ENCODE results near the gene P2RY8. TPM values are rescaled to one million over a fixed set of nuclear protein-coding genes. Genes with fewer than 3 reads are reported as not detected.
"Not testable (repeated sequence)": the region's sequence is repeated elsewhere in the genome, so short reads cannot be mapped to it uniquely, and the experiment has no call there.

The P2RY8 gene
- total RNA-seq, 1 experiment from 2014 or later = not detected

DNA sequence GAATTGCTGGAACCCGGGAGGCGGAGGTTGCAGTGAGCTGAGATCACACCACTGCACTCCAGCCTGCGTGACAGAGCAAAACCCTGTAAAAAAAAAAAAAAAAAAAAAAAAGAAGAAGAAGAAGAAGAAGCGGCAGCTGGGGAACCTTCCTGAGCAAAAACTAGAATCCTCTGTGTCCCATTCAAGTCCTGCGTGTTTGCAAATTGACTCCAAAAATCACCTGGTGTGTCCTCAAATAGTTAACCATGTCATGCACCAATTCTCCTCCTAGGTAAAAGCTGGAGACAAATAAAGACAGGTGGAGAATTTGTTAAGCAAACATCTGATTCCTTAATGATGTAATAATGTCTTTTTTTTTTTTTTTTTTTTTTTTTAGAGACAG, 52.4 kb downstream of the P2RY8 start:
- no peaks in the 10 kb centered on the region for H3K36me3 ChIP-seq (ENCODE audit: insufficient read depth, low read length, poor library complexity, severe bottlenecking)
- CTCF ChIA-PET = no interaction called here
- no peak overlapping the region for H3K4me3 ChIP-seq (ENCODE audit: low read depth, low read length, poor library complexity, severe bottlenecking)
- intact Hi-C loops (cut with micrococcal nuclease; ENCODE audit: unreplicated experiment) = no loop called here
- H3K27me3 ChIP-seq (replicated peaks; ENCODE audit: insufficient read depth, low read depth, low read length, poor library complexity) = no peaks in the 10 kb centered on the region
- H3K4me1 ChIP-seq (ENCODE audit: insufficient read depth, low read length, poor library complexity, severe bottlenecking) = peaks cover 15% of the 10 kb centered on the region
- H3K27ac ChIP-seq (ENCODE audit: low read depth, low read length, poor library complexity, severe bottlenecking) = no peak overlapping the region
- no peak for DNase-seq (ENCODE audit: low spot score)
- POLR2A ChIA-PET (ENCODE audit: low non-redundant PET) = no interaction called here
- H3K9me3 ChIP-seq (ENCODE audit: low read depth, low read length, poor library complexity, severe bottlenecking) = no peaks in the 10 kb centered on the region
- BruUV-seq (replicated peaks) = no TSS peak
- TF ChIP-seq, protein P1, sequence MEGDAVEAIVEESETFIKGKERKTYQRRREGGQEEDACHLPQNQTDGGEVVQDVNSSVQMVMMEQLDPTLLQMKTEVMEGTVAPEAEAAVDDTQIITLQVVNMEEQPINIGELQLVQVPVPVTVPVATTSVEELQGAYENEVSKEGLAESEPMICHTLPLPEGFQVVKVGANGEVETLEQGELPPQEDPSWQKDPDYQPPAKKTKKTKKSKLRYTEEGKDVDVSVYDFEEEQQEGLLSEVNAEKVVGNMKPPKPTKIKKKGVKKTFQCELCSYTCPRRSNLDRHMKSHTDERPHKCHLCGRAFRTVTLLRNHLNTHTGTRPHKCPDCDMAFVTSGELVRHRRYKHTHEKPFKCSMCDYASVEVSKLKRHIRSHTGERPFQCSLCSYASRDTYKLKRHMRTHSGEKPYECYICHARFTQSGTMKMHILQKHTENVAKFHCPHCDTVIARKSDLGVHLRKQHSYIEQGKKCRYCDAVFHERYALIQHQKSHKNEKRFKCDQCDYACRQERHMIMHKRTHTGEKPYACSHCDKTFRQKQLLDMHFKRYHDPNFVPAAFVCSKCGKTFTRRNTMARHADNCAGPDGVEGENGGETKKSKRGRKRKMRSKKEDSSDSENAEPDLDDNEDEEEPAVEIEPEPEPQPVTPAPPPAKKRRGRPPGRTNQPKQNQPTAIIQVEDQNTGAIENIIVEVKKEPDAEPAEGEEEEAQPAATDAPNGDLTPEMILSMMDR (conservative IDR thresholded peaks at IDR 0.05; ENCODE audit: low read depth, low read length) = no peak
- no peak for TF ChIP-seq EZH2 (IDR thresholded peaks at IDR 0.05; ENCODE audit: borderline replicate concordance, low read depth, low read length, poor library complexity, severe bottlenecking)

DNA sequence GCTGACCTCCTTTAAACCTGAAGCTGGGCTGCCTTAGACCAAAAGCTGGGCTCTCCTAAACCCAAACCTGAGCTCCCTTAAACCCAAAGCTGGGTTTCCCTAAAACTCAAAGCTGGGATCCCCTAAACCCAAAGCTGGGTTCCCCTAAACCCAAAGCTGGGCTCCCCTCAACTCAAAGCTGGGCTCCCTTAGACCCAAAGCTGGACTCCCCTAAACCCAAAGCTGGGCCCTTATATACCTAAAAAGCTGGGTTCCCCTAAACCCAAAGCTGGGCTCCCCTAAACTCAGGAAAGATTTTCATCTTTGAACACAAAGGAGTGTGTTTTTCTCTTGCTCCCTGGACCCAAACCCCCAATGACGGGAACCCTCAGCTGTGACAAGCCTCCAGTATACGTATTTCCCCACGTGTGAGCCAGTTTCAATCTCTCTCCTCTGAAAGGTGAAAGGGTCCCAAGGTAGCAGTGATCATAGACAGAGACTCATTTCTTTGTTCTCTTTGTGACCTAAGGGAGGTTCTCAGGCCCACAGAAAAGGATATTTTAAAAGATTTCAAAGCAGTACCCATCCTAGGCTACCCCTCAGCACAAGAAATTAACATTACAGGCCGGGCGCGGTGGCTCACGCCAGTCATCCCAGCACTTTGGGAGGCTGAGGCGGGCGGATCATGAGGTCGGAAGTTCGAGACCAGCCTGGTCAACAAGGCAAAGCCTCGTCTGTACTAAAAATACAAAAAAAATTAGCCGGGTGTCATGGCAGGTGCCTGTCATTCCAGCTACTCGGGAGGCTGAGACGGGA, 52.9 kb downstream of the P2RY8 start:
- intact Hi-C loops (cut with micrococcal nuclease; ENCODE audit: unreplicated experiment) = no loop called here
- ChIA-PET POLR2A (ENCODE audit: low non-redundant PET) (no interaction called here), CTCF (no interaction called here)
- Histone ChIP-seq H3K36me3 (ENCODE audit: insufficient read depth, low read length, poor library complexity, severe bottlenecking) (no peaks in the 10 kb centered on the region), H3K4me3 (ENCODE audit: low read depth, low read length, poor library complexity, severe bottlenecking) (no peak overlapping the region), H3K27me3 (replicated peaks; ENCODE audit: insufficient read depth, low read depth, low read length, poor library complexity) (no peaks in the 10 kb centered on the region), H3K9me3 (ENCODE audit: low read depth, low read length, poor library complexity, severe bottlenecking) (peaks cover 3% of the 10 kb centered on the region), H3K4me1 (ENCODE audit: insufficient read depth, low read length, poor library complexity, severe bottlenecking) (peaks cover 15% of the 10 kb centered on the region), H3K27ac (ENCODE audit: low read depth, low read length, poor library complexity, severe bottlenecking) (no peak overlapping the region)
- DNase-seq (ENCODE audit: low spot score) = no peak
- TF ChIP-seq, protein P1 (conservative IDR thresholded peaks at IDR 0.05; ENCODE audit: low read depth, low read length) = no peak
- TF ChIP-seq EZH2 (IDR thresholded peaks at IDR 0.05; ENCODE audit: borderline replicate concordance, low read depth, low read length, poor library complexity, severe bottlenecking) = no peak
- BruUV-seq (replicated peaks) = no TSS peak

DNA sequence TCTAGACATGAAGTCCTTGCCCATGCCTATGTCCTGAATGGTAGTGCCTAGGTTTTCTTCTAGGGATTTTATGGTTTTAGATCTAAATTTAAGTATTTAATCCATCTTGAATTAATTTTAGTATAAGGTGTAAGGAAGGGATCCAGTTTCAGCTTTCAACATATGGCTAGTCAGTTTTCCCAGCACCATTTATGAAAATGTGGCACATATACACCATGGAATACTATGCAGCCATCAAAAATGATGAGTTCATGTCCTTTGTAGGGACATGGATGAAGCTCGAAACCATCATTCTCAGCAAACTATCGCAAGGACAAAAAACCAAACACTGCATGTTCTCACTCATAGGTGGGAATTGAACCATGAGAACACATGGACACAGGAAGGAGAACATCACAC, 54.5 kb downstream of the P2RY8 start:
- intact Hi-C loops (cut with micrococcal nuclease; ENCODE audit: unreplicated experiment); BruUV-seq (replicated peaks); CTCF ChIA-PET; DNase-seq (ENCODE audit: low spot score); H3K27me3 ChIP-seq (replicated peaks; ENCODE audit: insufficient read depth, low read depth, low read length, poor library complexity); POLR2A ChIA-PET (ENCODE audit: low non-redundant PET); H3K36me3 ChIP-seq (ENCODE audit: insufficient read depth, low read length, poor library complexity, severe bottlenecking); H3K9me3 ChIP-seq (ENCODE audit: low read depth, low read length, poor library complexity, severe bottlenecking): not testable (repeated sequence)
- Histone ChIP-seq H3K4me3 (ENCODE audit: low read depth, low read length, poor library complexity, severe bottlenecking) (peak overlapping the region; percentile 24), H3K4me1 (ENCODE audit: insufficient read depth, low read length, poor library complexity, severe bottlenecking) (peaks cover 15% of the 10 kb centered on the region), H3K27ac (ENCODE audit: low read depth, low read length, poor library complexity, severe bottlenecking) (peak overlapping the region; percentile 89)

Measured in A673 (cell line).